Dendritic cell treated with granulocyte-macrophage colony-stimulating factor and Interleukin-4, amounts not matched to agents 40 ng/mL and 50 ng/mL, for 4 days (primary cell): ENCODE results near the gene SLC25A45.

ENCODE experiments used
- H3K27ac Mint-ChIP-seq: one replicate; pipeline ENCODE4 v1.8.0; 2022; ENCODE audit warnings: mild to moderate bottlenecking, mixed read lengths
- H3K27me3 Mint-ChIP-seq: one replicate; pipeline ENCODE4 v1.8.0; 2022; ENCODE audit warnings: mild to moderate bottlenecking, mixed read lengths
- H3K36me3 Mint-ChIP-seq: one replicate; pipeline ENCODE4 v1.8.0; 2022; ENCODE audit warnings: low read depth, mixed read lengths
- H3K4me1 Mint-ChIP-seq: one replicate; pipeline ENCODE4 v1.8.0; 2022; ENCODE audit warnings: low read depth, mixed read lengths
- H3K4me3 Mint-ChIP-seq: one replicate; pipeline ENCODE4 v1.8.0; 2022; ENCODE audit warnings: mild to moderate bottlenecking, moderate library complexity, mixed read lengths
- H3K9me3 Mint-ChIP-seq: one replicate; pipeline ENCODE4 v1.8.0; 2022; ENCODE audit warnings: mixed read lengths
- intact Hi-C: fragments of 100-400 bp; cut with micrococcal nuclease; formaldehyde crosslinking; loops from one replicate; pipeline ENCODE4 v1.15.0; 2022

Gene SLC25A45, protein sequence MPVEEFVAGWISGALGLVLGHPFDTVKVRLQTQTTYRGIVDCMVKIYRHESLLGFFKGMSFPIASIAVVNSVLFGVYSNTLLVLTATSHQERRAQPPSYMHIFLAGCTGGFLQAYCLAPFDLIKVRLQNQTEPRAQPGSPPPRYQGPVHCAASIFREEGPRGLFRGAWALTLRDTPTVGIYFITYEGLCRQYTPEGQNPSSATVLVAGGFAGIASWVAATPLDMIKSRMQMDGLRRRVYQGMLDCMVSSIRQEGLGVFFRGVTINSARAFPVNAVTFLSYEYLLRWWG

DNA sequence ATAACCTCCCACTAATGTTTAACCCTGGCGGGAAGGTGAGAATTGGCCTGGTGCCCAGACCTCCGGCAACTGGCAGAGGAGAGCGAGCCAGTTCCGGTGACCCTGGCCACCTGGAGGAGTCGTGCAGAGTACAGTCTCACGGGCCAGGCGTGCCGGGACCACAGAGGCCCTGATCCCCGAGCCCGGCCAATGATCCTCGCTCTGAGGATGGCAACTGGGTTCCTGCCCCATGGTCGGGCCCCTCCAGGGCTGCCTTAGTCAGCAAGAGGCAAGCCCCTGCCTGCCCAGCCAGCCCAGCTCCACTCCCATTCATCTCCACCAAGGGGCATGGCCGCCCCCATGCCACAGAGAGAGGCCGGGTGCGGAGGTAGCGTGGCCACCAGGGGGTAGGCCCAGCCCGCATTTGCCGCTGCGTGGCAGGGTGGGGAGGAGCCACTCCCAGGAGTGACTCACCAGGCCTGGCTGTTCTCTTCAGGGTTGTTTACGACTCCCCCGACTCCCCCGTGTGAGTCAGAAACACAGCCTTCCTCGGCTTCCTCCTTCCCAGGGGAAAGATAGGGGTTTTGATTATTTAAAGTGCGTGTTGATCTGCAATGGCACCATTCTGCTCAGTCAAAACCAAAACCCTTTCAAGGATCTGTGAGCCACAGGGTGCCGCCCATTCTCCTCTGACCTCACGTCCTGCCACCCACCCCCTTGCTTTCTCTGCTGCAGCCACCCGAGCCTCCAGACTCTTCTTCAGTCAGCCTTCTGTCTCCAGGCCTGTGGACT is at the start of gene SLC25A45:
Gene SLC25A45 (minus strand): TSS at position 614 of the 771 bp plus-strand sequence. CDS start 695 bp downstream, outside the sequence.
- peak within 1 kb of the TSS; percentile 98 for H3K27ac Mint-ChIP-seq
- H3K36me3 Mint-ChIP-seq, result peaks cover 21% of the 10 kb centered on the region
- peaks cover 78% of the 10 kb centered on the region for H3K4me1 Mint-ChIP-seq
- intact Hi-C loops, result loop anchor here (5.0 kb wide), 2 partner anchors 35 to 115 kb away; partner anchors contain the start of gene MALAT1
- no peaks in the 10 kb centered on the region for H3K27me3 Mint-ChIP-seq
- no peaks in the 10 kb centered on the region for H3K9me3 Mint-ChIP-seq
- peak within 1 kb of the TSS; percentile 82 for H3K4me3 Mint-ChIP-seq

DNA sequence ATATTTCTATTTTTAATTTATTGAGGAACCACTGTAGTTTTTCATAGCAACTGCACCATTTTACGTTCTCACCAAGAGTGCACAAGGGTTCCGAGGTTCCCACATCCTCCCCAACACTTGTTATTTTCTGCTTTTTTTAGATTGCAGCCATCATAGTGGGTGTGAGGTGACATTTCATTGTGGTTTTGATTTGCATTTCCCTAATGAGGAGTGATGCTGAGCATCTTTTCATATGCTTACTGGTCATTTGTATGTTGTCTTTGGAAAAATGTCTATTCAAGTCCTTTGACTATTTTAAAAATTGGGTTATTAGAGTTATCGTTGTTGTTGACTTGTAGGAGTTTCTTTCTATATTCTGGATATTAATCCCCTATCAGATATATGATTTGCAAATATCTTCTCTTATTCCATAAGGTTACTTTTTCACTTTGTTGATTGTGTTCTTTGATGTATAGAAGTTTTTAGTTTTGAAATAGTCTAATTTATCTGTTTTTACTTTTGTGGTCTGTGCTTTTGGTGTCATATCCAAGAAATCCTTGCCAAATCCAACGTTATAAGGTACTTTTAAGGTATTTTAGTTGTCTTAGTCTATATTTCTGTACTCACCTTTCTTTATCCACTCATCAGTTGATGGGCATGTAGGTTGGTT is 49.1 kb upstream of the SLC25A45 start:
- Mint-ChIP-seq H3K27ac (peak overlapping the region; percentile 34), H3K36me3 (peaks cover 93% of the 10 kb centered on the region), H3K27me3 (no peaks in the 10 kb centered on the region), H3K9me3 (no peaks in the 10 kb centered on the region), H3K4me3 (peak overlapping the region; percentile 13), H3K4me1 (peaks cover 86% of the 10 kb centered on the region)
- intact Hi-C loops, result loop anchor here (2.0 kb wide), 1 partner anchor 15 kb away; no protein-coding TSS in a partner anchor

DNA sequence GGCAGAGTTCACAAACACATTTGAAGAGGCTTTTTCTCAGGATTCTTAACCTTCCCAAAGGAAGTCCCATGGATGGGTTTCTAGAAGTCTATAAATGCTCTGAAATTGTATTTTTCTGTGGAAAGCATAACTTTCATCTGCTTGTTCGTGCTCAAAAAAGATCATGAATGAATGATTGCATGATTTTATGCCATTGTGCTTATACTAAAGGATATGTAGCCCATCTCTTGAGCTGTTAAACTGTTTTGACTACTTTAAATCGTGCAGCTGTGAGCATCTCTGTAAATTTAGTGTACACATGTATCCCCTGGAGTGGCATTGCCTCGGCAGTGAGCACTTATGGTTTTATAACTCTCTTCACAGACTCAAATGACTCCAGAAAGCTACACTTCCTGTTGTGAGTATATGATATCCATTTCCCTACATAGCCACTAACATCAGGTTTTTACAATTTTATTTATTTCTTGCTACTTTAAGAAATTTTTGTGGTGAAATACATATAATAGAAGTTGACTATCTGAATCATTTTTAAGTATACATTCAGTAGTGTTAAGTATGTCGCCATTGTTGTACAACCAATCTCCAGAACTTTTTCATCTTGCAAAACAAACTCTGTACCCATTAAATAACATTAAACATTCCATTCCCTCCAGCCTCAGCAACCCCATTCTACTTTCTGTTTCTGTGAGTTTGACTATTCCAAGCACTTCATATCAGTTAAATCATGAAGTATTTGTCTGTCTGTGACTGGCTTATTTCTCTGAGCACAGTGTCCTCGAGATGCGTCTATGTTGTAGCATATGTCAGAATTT is 48.2 kb upstream of the SLC25A45 start:
- Mint-ChIP-seq H3K27me3 (no peaks in the 10 kb centered on the region), H3K27ac (peak overlapping the region; percentile 85), H3K4me3 (peak overlapping the region; percentile 74), H3K4me1 (peaks cover 84% of the 10 kb centered on the region), H3K36me3 (peaks cover 93% of the 10 kb centered on the region), H3K9me3 (no peaks in the 10 kb centered on the region)
- intact Hi-C loops, result loop anchor here (2.0 kb wide), 1 partner anchor 14 kb away; no protein-coding TSS in a partner anchor

DNA sequence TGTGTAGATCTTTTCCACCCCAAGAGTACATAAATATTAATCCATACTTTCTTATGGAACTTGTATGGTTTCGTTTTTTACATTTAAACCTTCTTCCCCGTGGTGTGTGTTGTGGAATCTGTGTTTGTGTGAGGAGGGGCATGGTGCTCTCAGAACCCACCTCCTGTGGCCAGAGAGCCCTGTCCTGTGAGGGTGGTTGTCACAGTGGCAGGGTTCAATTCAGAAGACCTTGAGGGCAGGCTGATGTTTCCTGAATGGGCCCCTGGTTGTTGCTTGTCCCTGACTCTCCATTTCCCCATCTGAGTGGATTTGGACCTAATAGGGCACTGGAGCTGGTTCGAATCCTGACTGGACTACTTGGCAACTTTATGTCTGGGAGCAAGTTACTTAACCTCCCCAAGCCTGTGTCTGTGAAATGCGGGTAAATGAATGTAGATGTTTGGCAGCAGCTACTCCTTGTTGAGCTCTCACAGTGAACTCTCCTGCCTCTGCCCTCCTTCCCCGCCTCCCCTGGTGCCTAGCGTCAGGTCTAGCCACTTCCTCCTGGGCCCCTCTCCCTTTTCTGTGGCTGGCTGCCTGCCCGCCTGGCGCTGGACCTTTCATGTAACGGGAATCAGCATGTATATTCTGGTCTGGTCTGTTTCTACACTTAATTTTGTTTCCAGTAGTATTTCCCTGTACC is 47.4 kb upstream of the SLC25A45 start:
- Mint-ChIP-seq H3K36me3 (peaks cover 93% of the 10 kb centered on the region), H3K9me3 (no peaks in the 10 kb centered on the region), H3K4me3 (peak overlapping the region; percentile 74), H3K27ac (peak overlapping the region; percentile 85), H3K27me3 (no peaks in the 10 kb centered on the region), H3K4me1 (peaks cover 77% of the 10 kb centered on the region)
- intact Hi-C loops, result loop anchor here (2.0 kb wide), 1 partner anchor 13 kb away; no protein-coding TSS in a partner anchor

DNA sequence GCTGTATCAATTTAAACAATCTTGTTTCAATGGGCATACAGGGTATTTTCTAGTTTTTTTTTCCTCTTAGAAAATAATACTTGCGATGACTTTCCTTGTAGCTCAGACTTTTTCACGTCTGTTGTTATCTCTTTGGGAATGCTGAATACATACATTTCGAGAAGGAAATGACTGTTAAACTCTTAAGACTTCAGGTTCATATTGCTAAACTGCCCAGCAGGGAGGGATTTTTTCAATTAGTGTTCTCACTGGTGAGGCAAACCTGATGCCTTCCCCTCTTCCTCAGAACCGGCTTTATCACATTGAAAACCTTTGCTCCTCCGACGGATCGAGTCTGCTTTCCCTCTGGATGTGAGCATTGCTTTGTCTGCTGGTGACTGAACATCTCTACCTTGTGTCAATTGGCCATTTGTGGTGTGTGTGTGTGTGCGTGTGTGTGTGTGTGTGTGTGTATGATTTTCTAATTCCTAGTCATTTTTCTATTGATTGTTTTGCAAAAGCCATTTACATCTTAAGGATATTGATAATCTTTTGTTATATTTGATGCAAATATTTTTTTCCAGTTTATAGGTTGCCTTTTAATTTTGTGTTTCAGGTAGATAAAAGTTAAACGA is 46.7 kb upstream of the SLC25A45 start:
- intact Hi-C loops, result no loop called here
- Mint-ChIP-seq H3K9me3 (no peaks in the 10 kb centered on the region), H3K27ac (peak overlapping the region; percentile 85), H3K4me3 (peak overlapping the region; percentile 74), H3K27me3 (no peaks in the 10 kb centered on the region), H3K4me1 (peaks cover 70% of the 10 kb centered on the region), H3K36me3 (peaks cover 93% of the 10 kb centered on the region)

DNA sequence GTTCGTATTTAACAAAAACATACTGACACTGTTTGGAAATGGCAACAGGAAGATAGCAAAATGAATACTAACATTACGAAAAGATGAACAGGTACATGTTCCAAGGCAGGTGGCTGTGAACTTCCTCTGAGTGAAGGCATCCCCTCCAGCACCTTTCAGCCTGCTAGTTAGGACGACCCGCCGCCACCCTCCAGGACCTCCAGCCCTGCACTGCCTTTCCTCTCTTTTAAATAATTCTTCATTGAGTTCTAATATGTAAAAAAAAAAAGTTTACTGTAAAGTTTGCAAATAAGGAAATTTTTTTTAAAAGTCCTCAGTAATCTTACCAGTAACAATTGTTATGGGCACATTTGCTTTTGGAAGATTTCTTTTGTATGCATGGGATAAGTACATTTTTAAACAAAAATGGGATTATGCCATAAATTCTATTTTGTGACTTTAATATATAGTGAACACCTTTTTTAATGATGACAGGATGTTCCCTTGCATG is 46.2 kb upstream of the SLC25A45 start:
- Mint-ChIP-seq H3K36me3 (peaks cover 94% of the 10 kb centered on the region), H3K27ac (peak overlapping the region; percentile 100), H3K27me3 (no peaks in the 10 kb centered on the region), H3K4me3 (peak overlapping the region; percentile 96), H3K4me1 (peaks cover 68% of the 10 kb centered on the region), H3K9me3 (no peaks in the 10 kb centered on the region)
- intact Hi-C loops, result no loop called here

DNA sequence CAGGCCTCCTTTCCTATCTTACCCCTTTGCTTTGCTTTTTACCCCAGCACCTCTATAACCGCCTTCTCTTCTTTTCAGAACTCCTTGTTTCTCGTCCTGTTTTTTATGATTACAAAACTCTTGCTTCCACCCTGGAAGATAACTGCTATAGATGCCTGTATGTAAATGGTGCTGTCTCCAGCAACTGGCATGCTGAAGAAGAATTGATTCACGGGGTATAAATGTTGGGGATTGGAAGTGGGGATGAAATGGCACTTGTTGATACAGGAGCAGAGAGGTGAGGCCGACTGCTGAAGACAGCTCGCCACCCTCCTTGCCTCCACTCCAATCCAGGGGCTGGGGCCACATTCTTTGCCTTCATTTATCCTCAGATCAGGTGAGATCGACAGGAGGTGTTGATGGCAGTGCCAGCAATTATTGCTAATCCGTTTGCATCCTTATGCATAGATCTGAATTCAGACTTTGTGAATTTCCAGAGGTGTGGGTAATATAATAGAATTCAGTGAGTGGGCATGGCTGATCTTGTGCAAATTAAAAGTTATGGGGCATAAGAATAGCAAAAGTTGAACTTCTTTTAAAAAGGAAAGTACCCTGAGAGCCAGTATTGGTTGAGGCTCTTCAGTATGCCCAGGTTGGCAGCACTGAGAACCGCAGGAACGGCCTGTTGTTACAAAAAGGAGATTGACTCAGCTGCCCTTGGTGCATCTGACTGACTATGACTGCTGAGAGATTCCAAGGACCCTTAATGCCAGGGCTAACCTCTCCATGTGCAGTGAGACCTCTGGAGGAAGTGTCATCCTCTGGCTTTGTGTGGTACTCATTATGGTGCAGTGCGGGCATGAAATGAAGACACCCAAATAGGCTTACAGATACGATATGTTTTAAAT is 45.5 kb upstream of the SLC25A45 start:
- Mint-ChIP-seq H3K4me1 (peaks cover 69% of the 10 kb centered on the region), H3K27ac (peak overlapping the region; percentile 100), H3K27me3 (no peaks in the 10 kb centered on the region), H3K9me3 (no peaks in the 10 kb centered on the region), H3K4me3 (peak overlapping the region; percentile 96), H3K36me3 (peaks cover 96% of the 10 kb centered on the region)
- intact Hi-C loops, result no loop called here

DNA sequence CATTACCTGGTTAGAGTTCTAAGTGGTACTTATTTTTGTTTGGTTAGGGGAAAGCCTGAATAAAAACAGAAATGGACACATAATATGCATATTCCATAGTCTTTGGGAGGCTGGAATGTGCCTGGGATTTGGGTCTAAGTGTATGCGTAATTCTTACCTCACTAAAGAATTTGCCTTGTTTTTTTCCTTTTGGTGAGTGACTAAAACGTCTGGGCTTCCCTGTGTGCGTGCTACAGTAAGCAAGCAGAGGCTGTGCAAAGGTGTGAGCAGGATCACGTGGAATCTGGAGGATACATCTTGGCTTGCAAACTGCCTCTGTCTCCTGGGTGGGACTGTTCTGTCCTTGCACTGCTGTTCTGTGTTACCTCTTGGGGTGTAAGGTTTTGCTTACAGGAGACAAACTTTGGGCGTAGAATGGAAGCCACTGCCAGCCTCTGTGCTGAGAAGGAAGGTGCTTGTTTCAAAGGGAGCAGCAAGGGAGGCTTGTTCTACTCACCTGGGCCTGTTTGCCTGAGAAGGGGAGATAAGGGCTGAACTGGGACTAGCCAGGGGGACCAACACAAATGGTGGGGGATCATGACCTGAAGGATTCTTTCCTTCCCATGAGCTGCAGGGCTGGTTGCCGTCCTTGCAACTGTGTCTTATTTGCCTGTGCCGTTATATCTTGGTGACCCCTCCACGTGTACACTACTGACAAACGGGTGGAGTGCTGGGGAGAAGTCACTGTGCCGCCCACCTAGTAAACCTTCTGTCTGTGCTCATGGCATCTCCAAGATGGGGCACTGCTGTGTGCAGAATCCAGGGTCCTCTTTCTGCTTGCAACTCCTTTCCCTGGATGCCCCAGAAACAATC is 44.6 kb upstream of the SLC25A45 start:
- peaks cover 67% of the 10 kb centered on the region for H3K4me1 Mint-ChIP-seq
- intact Hi-C loops, result no loop called here
- H3K36me3 Mint-ChIP-seq, result peaks cover 96% of the 10 kb centered on the region
- no peaks in the 10 kb centered on the region for H3K9me3 Mint-ChIP-seq
- H3K27me3 Mint-ChIP-seq, result no peaks in the 10 kb centered on the region
- H3K4me3 Mint-ChIP-seq, result peak overlapping the region; percentile 96
- H3K27ac Mint-ChIP-seq, result peak overlapping the region; percentile 100

DNA sequence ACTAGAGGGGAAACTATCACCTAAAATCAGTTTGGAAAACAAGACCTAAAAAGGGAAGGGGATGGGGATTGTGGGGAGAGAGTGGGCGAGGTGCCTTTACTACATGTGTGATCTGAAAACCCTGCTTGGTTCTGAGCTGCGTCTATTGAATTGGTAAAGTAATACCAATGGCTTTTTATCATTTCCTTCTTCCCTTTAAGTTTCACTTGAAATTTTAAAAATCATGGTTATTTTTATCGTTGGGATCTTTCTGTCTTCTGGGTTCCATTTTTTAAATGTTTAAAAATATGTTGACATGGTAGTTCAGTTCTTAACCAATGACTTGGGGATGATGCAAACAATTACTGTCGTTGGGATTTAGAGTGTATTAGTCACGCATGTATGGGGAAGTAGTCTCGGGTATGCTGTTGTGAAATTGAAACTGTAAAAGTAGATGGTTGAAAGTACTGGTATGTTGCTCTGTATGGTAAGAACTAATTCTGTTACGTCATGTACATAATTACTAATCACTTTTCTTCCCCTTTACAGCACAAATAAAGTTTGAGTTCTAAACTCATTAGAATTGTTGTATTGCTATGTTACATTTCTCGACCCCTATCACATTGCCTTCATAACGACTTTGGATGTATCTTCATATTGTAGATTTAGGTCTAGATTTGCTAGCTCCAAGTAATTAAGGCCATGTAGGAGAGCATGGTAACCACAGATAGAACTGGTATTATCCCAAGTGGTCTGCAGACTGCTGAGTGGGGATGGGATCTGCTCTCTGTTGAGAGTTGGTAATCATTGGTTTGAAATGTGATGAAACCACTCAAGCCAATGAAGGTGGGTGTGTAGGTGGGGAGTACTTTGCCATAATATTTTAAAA is 43.8 kb upstream of the SLC25A45 start:
- H3K4me1 Mint-ChIP-seq, result peaks cover 67% of the 10 kb centered on the region

DNA sequence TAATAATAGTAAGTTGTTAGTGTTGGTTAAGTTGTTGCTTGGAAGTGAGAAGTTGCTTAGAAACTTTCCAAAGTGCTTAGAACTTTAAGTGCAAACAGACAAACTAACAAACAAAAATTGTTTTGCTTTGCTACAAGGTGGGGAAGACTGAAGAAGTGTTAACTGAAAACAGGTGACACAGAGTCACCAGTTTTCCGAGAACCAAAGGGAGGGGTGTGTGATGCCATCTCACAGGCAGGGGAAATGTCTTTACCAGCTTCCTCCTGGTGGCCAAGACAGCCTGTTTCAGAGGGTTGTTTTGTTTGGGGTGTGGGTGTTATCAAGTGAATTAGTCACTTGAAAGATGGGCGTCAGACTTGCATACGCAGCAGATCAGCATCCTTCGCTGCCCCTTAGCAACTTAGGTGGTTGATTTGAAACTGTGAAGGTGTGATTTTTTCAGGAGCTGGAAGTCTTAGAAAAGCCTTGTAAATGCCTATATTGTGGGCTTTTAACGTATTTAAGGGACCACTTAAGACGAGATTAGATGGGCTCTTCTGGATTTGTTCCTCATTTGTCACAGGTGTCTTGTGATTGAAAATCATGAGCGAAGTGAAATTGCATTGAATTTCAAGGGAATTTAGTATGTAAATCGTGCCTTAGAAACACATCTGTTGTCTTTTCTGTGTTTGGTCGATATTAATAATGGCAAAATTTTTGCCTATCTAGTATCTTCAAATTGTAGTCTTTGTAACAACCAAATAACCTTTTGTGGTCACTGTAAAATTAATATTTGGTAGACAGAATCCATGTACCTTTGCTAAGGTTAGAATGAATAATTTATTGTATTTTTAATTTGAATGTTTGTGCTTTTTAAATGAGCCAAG is 42.9 kb upstream of the SLC25A45 start:
- no peaks in the 10 kb centered on the region for H3K27me3 Mint-ChIP-seq
- H3K9me3 Mint-ChIP-seq, result no peaks in the 10 kb centered on the region
- peak overlapping the region; percentile 100 for H3K27ac Mint-ChIP-seq
- H3K4me1 Mint-ChIP-seq, result peaks cover 60% of the 10 kb centered on the region
- peaks cover 87% of the 10 kb centered on the region for H3K36me3 Mint-ChIP-seq
- intact Hi-C loops, result loop anchor here (1.0 kb wide), 1 partner anchor 8 kb away; no protein-coding TSS in a partner anchor
- peak overlapping the region; percentile 96 for H3K4me3 Mint-ChIP-seq

More for the DNA sequence above, 43.8 kb upstream of the SLC25A45 start:
- Mint-ChIP-seq H3K9me3 (no peaks in the 10 kb centered on the region), H3K4me3 (peak overlapping the region; percentile 96), H3K36me3 (peaks cover 96% of the 10 kb centered on the region), H3K27ac (peak overlapping the region; percentile 100), H3K27me3 (no peaks in the 10 kb centered on the region)
- intact Hi-C loops, result loop anchor here (1.0 kb wide), 1 partner anchor 9 kb away; no protein-coding TSS in a partner anchor
